ENCODE results near the gene CRAMP1. TPM values are rescaled to one million over a fixed set of nuclear protein-coding genes. Genes with fewer than 3 reads are reported as not detected.
A peak's percentile ranks its signal among the peaks of the same experiment; 100 is the strongest.

CRAMP1 gene
- 6.3 TPM in 2 replicates for total RNA-seq (2014; rRNA removed; shearing (Covaris generic))
- 2.2 and 2.5 TPM in 2 replicates for polyA plus RNA-seq (2016; fragmentation: Nextera tagmentation; extraction: Ambion mirVana)

DNA sequence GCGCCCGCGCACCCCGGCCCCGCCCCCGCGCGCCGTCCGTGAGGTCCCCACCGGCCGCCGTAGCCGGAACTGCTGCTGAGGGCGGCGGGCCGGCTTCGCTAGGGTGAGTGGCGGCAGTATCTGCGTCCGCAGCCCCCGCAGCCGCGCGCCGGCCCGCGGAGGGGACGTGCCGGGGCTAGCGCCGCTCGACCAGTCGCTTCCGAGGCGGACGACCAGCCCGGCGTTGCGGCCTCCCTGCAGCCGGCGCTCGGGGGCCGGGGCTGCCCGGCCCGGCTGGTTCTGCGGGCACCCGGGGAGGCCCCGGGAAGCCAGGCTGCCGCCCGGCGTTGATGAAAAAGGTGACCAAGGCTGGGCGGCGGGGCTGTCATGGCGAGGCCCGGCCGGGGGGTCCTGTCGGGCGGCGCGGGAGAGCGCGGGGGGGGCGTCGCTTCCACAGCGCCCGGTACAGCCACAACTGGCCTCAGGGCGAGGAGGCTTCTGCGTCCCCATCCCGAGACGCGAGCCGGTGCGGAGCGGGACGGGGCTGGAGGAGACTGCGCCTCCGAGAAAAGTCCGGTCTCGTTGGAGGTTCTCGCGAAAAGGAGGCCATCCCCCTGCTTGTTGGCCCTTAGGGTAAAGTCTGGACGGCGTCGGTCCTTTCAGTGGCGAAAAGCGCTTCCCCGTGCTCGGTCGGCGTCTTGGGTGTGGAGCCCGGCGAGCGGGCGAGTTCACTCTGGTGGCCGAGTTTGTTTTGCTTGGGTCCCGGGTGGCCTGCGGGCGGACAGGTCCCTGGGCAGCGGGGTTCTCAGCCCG lies at the start of gene CRAMP1:
TSS of gene CRAMP1 (plus strand) at position 41 of the 792 bp plus-strand sequence. CDS start 2,280 bp downstream, outside the sequence.
- Histone ChIP-seq H3K79me2 (ENCODE audit: insufficient read depth) (peaks cover 64% of the 10 kb centered on the region), H3K4me3 (peak within 1 kb of the TSS; percentile 87), H3K27me3 (replicated peaks; ENCODE audit: insufficient read depth) (no peaks in the 10 kb centered on the region), H3K9ac (peak within 1 kb of the TSS; percentile 93), H3K4me2 (ENCODE audit: unreplicated experiment) (peak within 1 kb of the TSS; percentile 98), H2AFZ (peak within 1 kb of the TSS; percentile 87), H3K36me3 (ENCODE audit: low read depth) (no peaks in the 10 kb centered on the region), H4K20me1 (ENCODE audit: insufficient read depth) (no peaks in the 10 kb centered on the region), H3K9me2 (ENCODE audit: insufficient read depth) (no peaks in the 10 kb centered on the region), H3K4me1 (ENCODE audit: insufficient read depth) (peaks cover 17% of the 10 kb centered on the region), H3K27ac (peak within 1 kb of the TSS; percentile 86), H3K9me3 (ENCODE audit: low read depth) (no peaks in the 10 kb centered on the region), H3F3A (ENCODE audit: insufficient read depth) (peaks cover 18% of the 10 kb centered on the region; the same call in 1 of the 2 replicates)
- DNase-seq, result peak; percentile 67
- in situ Hi-C loops (cut with MboI), result no loop called here
- TF ChIP-seq EZH2 (IDR thresholded peaks at IDR 0.05; ENCODE audit: insufficient read depth, poor library complexity, severe bottlenecking), result no peak
- no peak for TF ChIP-seq EZH2phosphoT487 (IDR thresholded peaks at IDR 0.05; ENCODE audit: insufficient read depth, low read depth)
- 1 to 3% methylated on average over 82 to 91 of the region's 101 CpGs for WGBS, 2 experiments (ENCODE audit: low coverage in 1 of 2, low lambda C conversion rate in 2 of 2, missing lambda C conversion rate in 2 of 2)

- no peak for DNase-seq
- TF ChIP-seq EZH2 (IDR thresholded peaks at IDR 0.05; ENCODE audit: insufficient read depth, poor library complexity, severe bottlenecking) (no peak), EZH2phosphoT487 (IDR thresholded peaks at IDR 0.05; ENCODE audit: insufficient read depth, low read depth) (no peak)
- Histone ChIP-seq H3K36me3 (ENCODE audit: low read depth) (peaks cover 8% of the 10 kb centered on the region; the same call in 1 of the 2 replicates), H3K4me1 (ENCODE audit: insufficient read depth) (no peaks in the 10 kb centered on the region), H3K9me2 (ENCODE audit: insufficient read depth) (no peaks in the 10 kb centered on the region), H3K9ac (no peak overlapping the region), H3K4me3 (no peak overlapping the region), H2AFZ (no peak overlapping the region), H3K27ac (no peak overlapping the region), H4K20me1 (ENCODE audit: insufficient read depth) (no peaks in the 10 kb centered on the region), H3K27me3 (replicated peaks; ENCODE audit: insufficient read depth) (no peaks in the 10 kb centered on the region), H3K79me2 (ENCODE audit: insufficient read depth) (no peaks in the 10 kb centered on the region), H3F3A (ENCODE audit: insufficient read depth) (no peaks in the 10 kb centered on the region), H3K4me2 (ENCODE audit: unreplicated experiment) (no peak overlapping the region), H3K9me3 (ENCODE audit: low read depth) (no peaks in the 10 kb centered on the region)
- in situ Hi-C loops (cut with MboI), result no loop called here
- WGBS, 2 experiments (ENCODE audit: low coverage in 1 of 2, low lambda C conversion rate in 2 of 2, missing lambda C conversion rate in 2 of 2), result 97% methylated on average over 20 of the region's 20 CpGs
Measured at GRCh38 chr16:1563786-1564185, 48.4 kb upstream of the CRAMP1 start.

DNA sequence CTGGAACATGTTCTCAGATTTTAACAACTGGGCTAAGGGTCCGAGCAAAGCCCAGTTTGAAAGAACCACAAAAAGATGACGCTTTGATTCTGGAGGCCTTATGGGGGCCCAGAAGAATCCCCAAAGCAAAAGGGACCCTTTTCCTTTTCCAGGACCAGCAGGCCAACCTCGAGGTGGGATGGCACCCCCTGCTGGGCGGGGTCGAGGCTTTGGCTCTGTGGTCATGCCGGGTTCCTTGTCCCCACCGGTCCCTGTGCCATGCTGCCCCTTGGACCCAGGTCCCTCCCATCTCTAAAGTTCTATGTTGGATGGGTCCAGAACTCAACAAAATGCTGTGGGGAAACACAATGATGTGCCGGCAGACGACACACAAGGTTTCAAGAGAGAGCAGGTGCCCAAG lies 47.8 kb upstream of the CRAMP1 start:
- H3K79me2 ChIP-seq (ENCODE audit: insufficient read depth), result no peaks in the 10 kb centered on the region
- no peak for DNase-seq
- no peaks in the 10 kb centered on the region for H3K27me3 ChIP-seq (replicated peaks; ENCODE audit: insufficient read depth)
- no peak overlapping the region for H3K27ac ChIP-seq
- in situ Hi-C loops (cut with MboI), result no loop called here
- TF ChIP-seq EZH2phosphoT487 (IDR thresholded peaks at IDR 0.05; ENCODE audit: insufficient read depth, low read depth) (no peak), EZH2 (IDR thresholded peaks at IDR 0.05; ENCODE audit: insufficient read depth, poor library complexity, severe bottlenecking) (no peak)
- WGBS, 2 experiments (ENCODE audit: low coverage in 1 of 2, low lambda C conversion rate in 2 of 2, missing lambda C conversion rate in 2 of 2), result 81 to 89% methylated on average over 9 of the region's 9 CpGs
- no peaks in the 10 kb centered on the region for H4K20me1 ChIP-seq (ENCODE audit: insufficient read depth)
- no peaks in the 10 kb centered on the region for H3K4me1 ChIP-seq (ENCODE audit: insufficient read depth)
- no peak overlapping the region for H2AFZ ChIP-seq
- no peaks in the 10 kb centered on the region for H3K9me2 ChIP-seq (ENCODE audit: insufficient read depth)
- peaks cover 6% of the 10 kb centered on the region; the same call in 1 of the 2 replicates for H3K36me3 ChIP-seq (ENCODE audit: low read depth)
- H3K9ac ChIP-seq, result no peak overlapping the region
- H3F3A ChIP-seq (ENCODE audit: insufficient read depth), result no peaks in the 10 kb centered on the region
- H3K4me2 ChIP-seq (ENCODE audit: unreplicated experiment), result no peak overlapping the region
- no peak overlapping the region for H3K4me3 ChIP-seq
- no peaks in the 10 kb centered on the region for H3K9me3 ChIP-seq (ENCODE audit: low read depth)

GRCh38 chr16:1565083-1565805 lies 46.9 kb upstream of the CRAMP1 start:
- no peaks in the 10 kb centered on the region for H3K4me1 ChIP-seq (ENCODE audit: insufficient read depth)
- no peaks in the 10 kb centered on the region for H3K79me2 ChIP-seq (ENCODE audit: insufficient read depth)
- H4K20me1 ChIP-seq (ENCODE audit: insufficient read depth), result no peaks in the 10 kb centered on the region
- no peaks in the 10 kb centered on the region for H3K9me2 ChIP-seq (ENCODE audit: insufficient read depth)
- TF ChIP-seq EZH2phosphoT487 (IDR thresholded peaks at IDR 0.05; ENCODE audit: insufficient read depth, low read depth) (no peak), EZH2 (IDR thresholded peaks at IDR 0.05; ENCODE audit: insufficient read depth, poor library complexity, severe bottlenecking) (no peak)
- H3K36me3 ChIP-seq (ENCODE audit: low read depth), result no peaks in the 10 kb centered on the region
- H3K4me3 ChIP-seq, result no peak overlapping the region
- no peak overlapping the region for H3K27ac ChIP-seq
- no peak overlapping the region for H2AFZ ChIP-seq
- WGBS, 2 experiments (ENCODE audit: low coverage in 1 of 2, low lambda C conversion rate in 2 of 2, missing lambda C conversion rate in 2 of 2), result 85 to 89% methylated on average over 16 of the region's 16 CpGs
- no peak overlapping the region for H3K4me2 ChIP-seq (ENCODE audit: unreplicated experiment)
- H3F3A ChIP-seq (ENCODE audit: insufficient read depth), result no peaks in the 10 kb centered on the region
- H3K27me3 ChIP-seq (replicated peaks; ENCODE audit: insufficient read depth), result no peaks in the 10 kb centered on the region
- H3K9ac ChIP-seq, result no peak overlapping the region
- in situ Hi-C loops (cut with MboI), result no loop called here
- no peaks in the 10 kb centered on the region for H3K9me3 ChIP-seq (ENCODE audit: low read depth)
- DNase-seq, result no peak

Data from GM23248 (cell line).